ENCODE results near the gene ANXA9. TPM values are rescaled to one million over a fixed set of nuclear protein-coding genes. Genes with fewer than 3 reads are reported as not detected.

Gene ANXA9
- total and polyA plus RNA-seq, 2 donors (not counting 1 experiment from before 2014, with no cell fraction given) = 0.07 to 0.62 TPM

DNA sequence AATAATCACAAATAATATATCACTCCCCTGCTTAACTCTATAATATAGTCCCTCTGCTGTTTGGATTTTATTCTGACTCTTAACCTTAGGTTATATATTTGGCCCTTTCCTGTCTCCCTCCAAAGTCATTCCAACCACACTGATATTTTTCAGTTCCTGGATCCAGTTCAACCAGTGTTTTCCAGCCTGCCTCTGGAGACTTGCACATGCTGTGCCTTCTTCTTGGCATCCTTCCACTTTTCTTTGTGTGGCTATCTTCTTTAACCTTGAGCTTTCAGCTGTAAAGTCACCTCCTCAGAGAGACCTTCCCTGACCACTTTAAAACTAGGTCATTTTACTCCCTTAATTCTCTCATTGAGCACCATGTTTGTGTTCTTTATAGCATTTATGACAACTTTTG, 26.8 kb upstream of the ANXA9 start:
- intact Hi-C loops (cut with micrococcal nuclease) = no loop called here

GRCh38 chr1:150957666-150958065, 24.4 kb upstream of the ANXA9 start:
- Histone ChIP-seq H3K4me2 (replicated peaks; ENCODE audit: low read depth, low read length, poor library complexity, severe bottlenecking) (no peak overlapping the region), H3K27ac (ENCODE audit: low read length in 2 of 2) (no peak overlapping the region), H3K4me1 (ENCODE audit: control insufficient read depth in 2 of 2, insufficient read depth in 2 of 2, low read length in 2 of 2) (no peaks in the 10 kb centered on the region), H3K4me3 (ENCODE audit: control extremely low read depth in 1 of 5, extremely low read depth in 1 of 5, insufficient read depth in 1 of 5, low read depth in 2 of 5, low read length in 4 of 5) (no peak overlapping the region), H2AFZ (ENCODE audit: insufficient read depth, low read depth, low read length, poor library complexity, severe bottlenecking) (no peak overlapping the region), H4K20me1 (ENCODE audit: control insufficient read depth, insufficient read depth, low read length, poor library complexity, severe bottlenecking) (no peaks in the 10 kb centered on the region), H3K36me3 (replicated peaks in 1 of 2; ENCODE audit: control extremely low read depth in 1 of 2, control insufficient read depth in 1 of 2, extremely low read depth in 1 of 2, insufficient read depth in 2 of 2, low read length in 1 of 2) (peaks cover 8 to 79% of the 10 kb centered on the region in 2 experiments), H3K9me3 (ENCODE audit: control extremely low read depth in 1 of 3, control insufficient read depth in 2 of 3, insufficient read depth in 1 of 3, low read length in 2 of 3) (no peaks in the 10 kb centered on the region), H3K27me3 (replicated peaks in 1 of 4; ENCODE audit: control extremely low read depth in 1 of 4, control insufficient read depth in 3 of 4, insufficient read depth in 4 of 4, low read length in 3 of 4) (no peaks in the 10 kb centered on the region), H3K79me2 (ENCODE audit: control insufficient read depth, insufficient read depth, low read length) (no peaks in the 10 kb centered on the region), H3K9ac (ENCODE audit: low read length) (no peak overlapping the region)
- TF ChIP-seq EZH2 (IDR thresholded peaks at IDR 0.05; ENCODE audit: borderline replicate concordance, insufficient read depth, low read depth, low read length, poor library complexity, severe bottlenecking) = no peak
- TF ChIP-seq, protein P1, sequence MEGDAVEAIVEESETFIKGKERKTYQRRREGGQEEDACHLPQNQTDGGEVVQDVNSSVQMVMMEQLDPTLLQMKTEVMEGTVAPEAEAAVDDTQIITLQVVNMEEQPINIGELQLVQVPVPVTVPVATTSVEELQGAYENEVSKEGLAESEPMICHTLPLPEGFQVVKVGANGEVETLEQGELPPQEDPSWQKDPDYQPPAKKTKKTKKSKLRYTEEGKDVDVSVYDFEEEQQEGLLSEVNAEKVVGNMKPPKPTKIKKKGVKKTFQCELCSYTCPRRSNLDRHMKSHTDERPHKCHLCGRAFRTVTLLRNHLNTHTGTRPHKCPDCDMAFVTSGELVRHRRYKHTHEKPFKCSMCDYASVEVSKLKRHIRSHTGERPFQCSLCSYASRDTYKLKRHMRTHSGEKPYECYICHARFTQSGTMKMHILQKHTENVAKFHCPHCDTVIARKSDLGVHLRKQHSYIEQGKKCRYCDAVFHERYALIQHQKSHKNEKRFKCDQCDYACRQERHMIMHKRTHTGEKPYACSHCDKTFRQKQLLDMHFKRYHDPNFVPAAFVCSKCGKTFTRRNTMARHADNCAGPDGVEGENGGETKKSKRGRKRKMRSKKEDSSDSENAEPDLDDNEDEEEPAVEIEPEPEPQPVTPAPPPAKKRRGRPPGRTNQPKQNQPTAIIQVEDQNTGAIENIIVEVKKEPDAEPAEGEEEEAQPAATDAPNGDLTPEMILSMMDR (IDR thresholded peaks at IDR 0.05) = no peak
- DNase-seq = no peak
- no peak overlapping the region for H3K4me3 Mint-ChIP-seq
- H3K9me3 Mint-ChIP-seq (ENCODE audit: insufficient read depth) = no peaks in the 10 kb centered on the region
- POLR2A ChIA-PET = no interaction called here
- 97% methylated on average over 7 of the region's 11 CpGs for whole genome bisulfite sequencing (ENCODE audit: insufficient coverage)
- H3K4me1 Mint-ChIP-seq = no peaks in the 10 kb centered on the region
- no peaks in the 10 kb centered on the region for H3K27me3 Mint-ChIP-seq
- CTCF ChIA-PET = interaction anchor here (0.9 to 2.5 kb wide), 4 partner anchors 23 to 49 kb away, joined by 3 to 13 read pairs (median 4); partner anchors contain the start of gene MINDY1
- H3K27ac Mint-ChIP-seq = no peak overlapping the region
- intact Hi-C loops (cut with micrococcal nuclease) = no loop called here
- ATAC-seq (ENCODE audit: low read depth) = no peak

More for the DNA sequence above, 26.8 kb upstream of the ANXA9 start:
- H3K9me3 ChIP-seq (ENCODE audit: control extremely low read depth in 1 of 3, control insufficient read depth in 2 of 3, insufficient read depth in 1 of 3, low read length in 2 of 3) = no peaks in the 10 kb centered on the region
- H3K4me2 ChIP-seq (replicated peaks; ENCODE audit: low read depth, low read length, poor library complexity, severe bottlenecking) = no peak overlapping the region
- ChIA-PET POLR2A (no interaction called here), CTCF (interaction anchor here (0.6 to 1.2 kb wide), 2 partner anchors 16 to 17 kb away, joined by 3 to 4 read pairs; no protein-coding TSS in a partner anchor)
- no peaks in the 10 kb centered on the region for H3K27me3 Mint-ChIP-seq
- TF ChIP-seq EZH2 (IDR thresholded peaks at IDR 0.05; ENCODE audit: borderline replicate concordance, insufficient read depth, low read depth, low read length, poor library complexity, severe bottlenecking) = no peak
- TF ChIP-seq, protein P1 (IDR thresholded peaks at IDR 0.05) = no peak
- H4K20me1 ChIP-seq (ENCODE audit: control insufficient read depth, insufficient read depth, low read length, poor library complexity, severe bottlenecking) = no peaks in the 10 kb centered on the region
- H3K4me3 Mint-ChIP-seq = no peak overlapping the region
- no peaks in the 10 kb centered on the region for H3K9me3 Mint-ChIP-seq (ENCODE audit: insufficient read depth)
- no peaks in the 10 kb centered on the region for H3K27me3 ChIP-seq (replicated peaks in 1 of 4; ENCODE audit: control extremely low read depth in 1 of 4, control insufficient read depth in 3 of 4, insufficient read depth in 4 of 4, low read length in 3 of 4)
- ATAC-seq (ENCODE audit: low read depth) (no peak), DNase-seq (no peak)
- no peak overlapping the region for H3K27ac Mint-ChIP-seq
- no peak overlapping the region for H3K9ac ChIP-seq (ENCODE audit: low read length)
- H3K79me2 ChIP-seq (ENCODE audit: control insufficient read depth, insufficient read depth, low read length) = no peaks in the 10 kb centered on the region
- no peak overlapping the region for H3K27ac ChIP-seq (ENCODE audit: low read length in 2 of 2)
- no peaks in the 10 kb centered on the region for H3K4me1 Mint-ChIP-seq
- no peak overlapping the region for H2AFZ ChIP-seq (ENCODE audit: insufficient read depth, low read depth, low read length, poor library complexity, severe bottlenecking)
- no peak overlapping the region for H3K4me3 ChIP-seq (ENCODE audit: control extremely low read depth in 1 of 5, extremely low read depth in 1 of 5, insufficient read depth in 1 of 5, low read depth in 2 of 5, low read length in 4 of 5)
- no peaks in the 10 kb centered on the region for H3K4me1 ChIP-seq (ENCODE audit: control insufficient read depth in 2 of 2, insufficient read depth in 2 of 2, low read length in 2 of 2)
- peaks cover 11 to 73% of the 10 kb centered on the region in 2 experiments for H3K36me3 ChIP-seq (replicated peaks in 1 of 2; ENCODE audit: control extremely low read depth in 1 of 2, control insufficient read depth in 1 of 2, extremely low read depth in 1 of 2, insufficient read depth in 2 of 2, low read length in 1 of 2)

All from B cell (primary cell).